Fibroblast of pulmonary artery (primary cell): ENCODE measurements around the gene RNF11.
A peak's percentile ranks its signal among the peaks of the same experiment; 100 is the strongest.

ENCODE experiments used
- DNase-seq: peaks from one replicate; pipeline ENCODE4 v3.0.0-alpha.2; 2010; ENCODE audit warnings: low read depth
- H3K4me3 ChIP-seq: replicated peaks from 2 replicates; pipeline ENCODE4 v1.5.1; 2011; ENCODE audit warnings: low read depth, mild to moderate bottlenecking, control low read depth, low read length, moderate library complexity
- TF ChIP-seq, protein P1 (sequence below): IDR thresholded peaks from 2 replicates; pipeline ENCODE4 v1.5.1; 2011; ENCODE audit warnings: mild to moderate bottlenecking, control low read depth, low read length, inconsistent platforms; ENCODE audit errors: missing control alignments

RNF11 gene

DNA sequence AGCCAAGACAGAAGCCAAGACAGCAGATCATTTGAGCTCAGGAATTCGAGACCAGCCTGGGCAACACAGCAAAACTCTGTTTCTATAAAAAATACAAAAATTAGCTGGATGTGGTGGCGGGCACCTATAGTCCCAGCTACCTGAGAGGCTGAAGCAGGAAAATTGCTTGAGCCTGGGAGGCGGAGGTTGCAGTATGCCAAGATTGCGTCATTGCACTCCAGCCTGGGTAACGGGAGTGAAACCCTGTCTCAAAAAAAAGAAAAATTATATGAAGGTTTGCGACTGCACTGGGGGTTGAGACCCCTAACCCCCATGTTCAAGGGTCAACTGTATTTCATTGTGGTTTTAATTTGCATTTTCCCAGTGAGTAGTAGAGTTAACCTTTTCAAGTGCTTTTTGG, 16.3 kb downstream of the RNF11 start:
- no peak for DNase-seq
- TF ChIP-seq, protein P1, sequence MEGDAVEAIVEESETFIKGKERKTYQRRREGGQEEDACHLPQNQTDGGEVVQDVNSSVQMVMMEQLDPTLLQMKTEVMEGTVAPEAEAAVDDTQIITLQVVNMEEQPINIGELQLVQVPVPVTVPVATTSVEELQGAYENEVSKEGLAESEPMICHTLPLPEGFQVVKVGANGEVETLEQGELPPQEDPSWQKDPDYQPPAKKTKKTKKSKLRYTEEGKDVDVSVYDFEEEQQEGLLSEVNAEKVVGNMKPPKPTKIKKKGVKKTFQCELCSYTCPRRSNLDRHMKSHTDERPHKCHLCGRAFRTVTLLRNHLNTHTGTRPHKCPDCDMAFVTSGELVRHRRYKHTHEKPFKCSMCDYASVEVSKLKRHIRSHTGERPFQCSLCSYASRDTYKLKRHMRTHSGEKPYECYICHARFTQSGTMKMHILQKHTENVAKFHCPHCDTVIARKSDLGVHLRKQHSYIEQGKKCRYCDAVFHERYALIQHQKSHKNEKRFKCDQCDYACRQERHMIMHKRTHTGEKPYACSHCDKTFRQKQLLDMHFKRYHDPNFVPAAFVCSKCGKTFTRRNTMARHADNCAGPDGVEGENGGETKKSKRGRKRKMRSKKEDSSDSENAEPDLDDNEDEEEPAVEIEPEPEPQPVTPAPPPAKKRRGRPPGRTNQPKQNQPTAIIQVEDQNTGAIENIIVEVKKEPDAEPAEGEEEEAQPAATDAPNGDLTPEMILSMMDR, result no peak
- H3K4me3 ChIP-seq, result no peak overlapping the region

DNA sequence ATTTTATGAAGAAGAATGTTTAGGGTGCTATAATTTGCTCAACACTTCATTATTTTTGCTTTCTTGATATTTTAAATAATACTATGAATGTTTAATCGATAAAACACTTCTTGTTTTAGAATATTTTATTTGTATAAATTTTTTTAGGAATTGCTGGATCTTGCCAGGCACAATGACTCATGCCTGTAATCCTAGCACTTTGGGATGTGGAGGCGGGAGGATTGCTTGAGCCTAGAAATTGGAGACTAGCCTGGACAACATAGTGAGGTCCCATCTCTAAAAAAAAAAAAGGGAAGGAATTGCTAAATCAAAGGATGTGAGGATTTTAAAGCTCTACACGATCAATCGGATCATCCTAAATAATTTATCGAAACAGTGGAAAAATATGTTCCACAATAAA, 17.6 kb downstream of the RNF11 start:
- no peak for DNase-seq
- no peak overlapping the region for H3K4me3 ChIP-seq
- TF ChIP-seq, protein P1, result no peak

DNA sequence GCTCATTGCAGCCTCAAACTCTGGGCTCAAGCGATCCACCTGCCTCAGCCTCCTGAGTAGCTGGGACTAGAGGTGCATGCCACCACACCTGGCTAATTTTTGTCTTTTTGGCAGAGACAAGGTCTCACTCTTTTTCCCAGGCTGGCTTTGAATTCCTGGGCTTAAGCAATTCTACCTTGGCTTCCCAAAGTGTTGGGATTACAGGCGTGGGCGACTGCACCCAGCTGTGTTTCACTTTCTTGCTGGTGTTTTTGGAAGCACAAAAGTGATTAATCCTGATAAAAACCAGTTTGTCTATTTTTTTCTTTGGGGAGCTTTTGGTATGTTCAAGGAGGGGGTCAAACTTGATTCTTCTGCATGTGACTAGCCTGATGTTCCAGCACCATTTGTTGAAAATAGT, 19.3 kb downstream of the RNF11 start:
- no peak overlapping the region for H3K4me3 ChIP-seq
- DNase-seq, result no peak
- TF ChIP-seq, protein P1, result no peak

DNA sequence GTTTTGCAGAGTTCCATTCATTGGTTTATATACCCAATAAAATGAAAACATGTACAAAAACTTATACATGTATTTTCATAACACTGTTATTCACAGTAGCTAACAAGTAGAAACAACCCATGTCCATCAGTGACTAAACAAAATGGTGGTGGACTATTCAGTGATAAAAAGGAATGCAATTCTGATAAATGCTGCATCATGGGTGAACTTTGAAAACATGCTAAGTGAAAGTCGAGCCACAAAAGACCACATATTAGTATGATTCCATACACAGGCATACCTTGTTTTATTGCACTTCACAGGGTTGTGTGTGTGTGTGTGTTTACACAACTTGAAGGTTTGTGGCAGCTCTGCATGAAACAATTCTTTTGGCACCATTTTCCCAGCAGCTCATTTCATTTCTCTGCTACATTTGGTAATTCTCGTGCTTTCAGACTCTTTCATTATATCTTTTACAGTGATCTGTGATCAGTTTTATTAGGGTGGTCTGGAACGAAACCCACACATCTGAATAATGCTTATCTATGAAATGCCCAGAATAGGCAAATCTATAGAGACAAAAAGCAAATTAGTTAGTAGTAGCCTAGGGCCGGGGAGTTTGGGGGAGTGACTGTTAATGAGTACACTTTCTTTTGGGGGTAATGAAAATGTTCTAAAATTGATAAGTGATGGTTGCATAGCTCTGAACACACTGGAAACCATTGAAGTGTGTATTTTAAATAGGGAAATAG, 27.2 kb downstream of the RNF11 start:
- TF ChIP-seq, protein P1, result no peak
- H3K4me3 ChIP-seq, result no peak overlapping the region
- DNase-seq, result no peak

DNA sequence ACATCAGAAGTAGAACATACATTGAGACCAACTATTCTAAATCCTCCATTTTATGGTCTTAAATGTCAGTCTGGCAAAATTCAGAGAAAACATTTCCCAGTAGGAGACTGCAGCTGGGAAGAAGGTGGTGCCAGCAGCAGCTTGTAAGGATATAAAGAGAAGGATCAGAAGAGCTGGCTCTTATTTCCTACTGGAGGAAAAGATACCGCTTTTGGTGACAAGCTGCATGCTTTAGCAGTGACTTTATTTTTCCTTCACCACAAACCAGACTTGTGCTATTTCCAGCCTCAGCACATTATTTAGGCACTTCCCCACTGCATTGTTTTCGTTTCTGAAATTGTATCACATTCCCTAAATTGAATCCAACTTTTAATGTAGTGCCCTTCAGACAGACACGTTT, 28.4 kb downstream of the RNF11 start:
- DNase-seq, result peak; percentile 85
- H3K4me3 ChIP-seq, result no peak overlapping the region
- TF ChIP-seq, protein P1, result no peak

DNA sequence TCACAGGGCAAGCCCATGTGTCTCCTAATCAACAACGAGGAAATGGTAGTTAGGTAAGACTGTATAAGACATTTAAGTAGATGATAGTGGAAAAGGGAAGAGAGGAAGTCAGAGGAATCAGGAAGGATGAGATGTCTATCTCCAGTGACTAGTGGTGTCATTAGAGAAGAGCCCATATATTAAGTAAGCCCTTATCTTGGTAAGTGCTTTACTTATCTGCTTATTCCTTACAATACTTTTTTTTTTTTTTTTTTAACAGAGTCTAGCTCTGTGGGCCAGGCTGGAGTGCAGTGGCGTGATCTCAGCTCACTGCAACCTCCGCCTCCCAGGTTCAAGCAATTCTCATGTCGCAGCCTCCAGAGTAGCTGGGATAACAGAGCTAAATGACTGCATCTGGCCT, 29.5 kb downstream of the RNF11 start:
- no peak for DNase-seq
- TF ChIP-seq, protein P1, result no peak
- no peak overlapping the region for H3K4me3 ChIP-seq

DNA sequence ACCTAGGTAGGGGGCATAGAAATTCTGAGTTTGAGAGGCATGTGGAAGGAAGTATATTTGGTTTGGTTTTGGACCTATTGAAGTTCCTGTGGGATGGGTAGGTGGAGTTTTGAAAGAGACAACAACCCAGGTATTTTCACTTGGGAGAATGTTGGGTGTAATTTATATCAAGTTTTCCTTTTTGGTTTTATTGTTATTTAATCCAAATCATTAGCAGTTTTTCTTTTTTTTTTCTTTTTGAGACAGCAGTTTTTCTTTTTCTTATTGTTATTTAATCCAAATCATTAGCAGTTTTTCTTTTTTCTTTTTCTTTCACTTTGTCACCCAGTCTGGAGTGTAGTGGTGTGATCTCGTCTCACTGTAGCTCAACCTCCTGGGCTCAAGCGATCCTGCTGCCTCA, 30.1 kb downstream of the RNF11 start:
- TF ChIP-seq, protein P1, result no peak
- no peak for DNase-seq
- no peak overlapping the region for H3K4me3 ChIP-seq
